Measurements from ENCODE around the gene BCL6. TPM values are rescaled to one million over a fixed set of nuclear protein-coding genes. Genes with fewer than 3 reads are reported as not detected.

Gene BCL6
- total RNA-seq, 1 donor from 2014 or later: 22.8 TPM

DNA sequence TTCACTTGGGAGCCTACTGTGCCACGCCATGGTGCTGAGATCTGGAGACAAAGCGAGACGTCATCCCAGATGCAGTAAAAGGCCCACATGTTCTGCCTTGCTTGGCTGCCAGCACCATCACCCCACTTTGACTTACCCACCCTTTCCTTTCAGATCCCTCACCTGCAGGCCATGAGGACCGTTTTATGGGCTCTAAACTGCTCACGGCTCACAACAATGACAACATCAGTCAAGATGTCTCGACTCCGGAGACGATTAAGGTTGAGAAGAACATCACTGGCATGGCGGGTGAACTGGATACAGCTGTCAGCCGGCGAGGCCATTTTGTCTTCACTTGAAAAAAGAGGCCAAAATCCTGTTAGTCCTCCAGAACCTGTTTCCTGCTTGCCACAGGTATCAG lies 11.9 kb downstream of the BCL6 start:
- Mint-ChIP-seq H3K4me1 (ENCODE audit: low read depth) (peaks cover 7% of the 10 kb centered on the region), H3K4me3 (ENCODE audit: low read depth) (no peak overlapping the region), H3K27ac (no peak overlapping the region), H3K27me3 (peaks cover 20% of the 10 kb centered on the region), H3K36me3 (ENCODE audit: insufficient read depth) (peaks cover 22% of the 10 kb centered on the region), H3K9me3 (ENCODE audit: low read depth) (no peaks in the 10 kb centered on the region)
- no peak for DNase-seq (ENCODE audit: low spot score, unreplicated experiment)
- TF ChIP-seq, protein P1, sequence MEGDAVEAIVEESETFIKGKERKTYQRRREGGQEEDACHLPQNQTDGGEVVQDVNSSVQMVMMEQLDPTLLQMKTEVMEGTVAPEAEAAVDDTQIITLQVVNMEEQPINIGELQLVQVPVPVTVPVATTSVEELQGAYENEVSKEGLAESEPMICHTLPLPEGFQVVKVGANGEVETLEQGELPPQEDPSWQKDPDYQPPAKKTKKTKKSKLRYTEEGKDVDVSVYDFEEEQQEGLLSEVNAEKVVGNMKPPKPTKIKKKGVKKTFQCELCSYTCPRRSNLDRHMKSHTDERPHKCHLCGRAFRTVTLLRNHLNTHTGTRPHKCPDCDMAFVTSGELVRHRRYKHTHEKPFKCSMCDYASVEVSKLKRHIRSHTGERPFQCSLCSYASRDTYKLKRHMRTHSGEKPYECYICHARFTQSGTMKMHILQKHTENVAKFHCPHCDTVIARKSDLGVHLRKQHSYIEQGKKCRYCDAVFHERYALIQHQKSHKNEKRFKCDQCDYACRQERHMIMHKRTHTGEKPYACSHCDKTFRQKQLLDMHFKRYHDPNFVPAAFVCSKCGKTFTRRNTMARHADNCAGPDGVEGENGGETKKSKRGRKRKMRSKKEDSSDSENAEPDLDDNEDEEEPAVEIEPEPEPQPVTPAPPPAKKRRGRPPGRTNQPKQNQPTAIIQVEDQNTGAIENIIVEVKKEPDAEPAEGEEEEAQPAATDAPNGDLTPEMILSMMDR (IDR thresholded peaks at IDR 0.05; ENCODE audit: unreplicated experiment): no peak

DNA sequence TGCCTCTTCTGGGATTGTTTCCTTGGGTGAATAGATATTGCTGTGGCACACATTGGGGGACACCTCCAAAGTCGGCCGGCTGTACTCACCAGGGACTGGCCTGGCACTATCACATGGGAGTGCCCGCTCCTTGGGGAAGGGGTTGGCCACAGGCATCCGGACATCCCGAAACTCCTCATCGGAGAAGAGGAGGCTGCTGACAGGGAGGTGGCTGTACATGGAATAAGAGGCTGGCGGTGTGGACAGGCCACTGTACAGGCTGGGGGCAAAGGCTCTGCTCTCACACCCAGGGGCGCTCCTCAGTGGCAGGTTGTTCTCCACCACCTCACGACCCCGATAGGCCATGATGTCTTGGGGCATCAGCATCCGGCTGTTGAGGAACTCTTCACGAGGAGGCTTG lies 15.7 kb downstream of the BCL6 start:
- no peaks in the 10 kb centered on the region for H3K9me3 Mint-ChIP-seq (ENCODE audit: low read depth)
- TF ChIP-seq, protein P1 (IDR thresholded peaks at IDR 0.05; ENCODE audit: unreplicated experiment): no peak
- H3K4me1 Mint-ChIP-seq (ENCODE audit: low read depth): peaks cover 3% of the 10 kb centered on the region
- no peak overlapping the region for H3K4me3 Mint-ChIP-seq (ENCODE audit: low read depth)
- no peak overlapping the region for H3K27ac Mint-ChIP-seq
- H3K36me3 Mint-ChIP-seq (ENCODE audit: insufficient read depth): peaks cover 38% of the 10 kb centered on the region
- no peak for DNase-seq (ENCODE audit: low spot score, unreplicated experiment)
- H3K27me3 Mint-ChIP-seq: no peaks in the 10 kb centered on the region

DNA sequence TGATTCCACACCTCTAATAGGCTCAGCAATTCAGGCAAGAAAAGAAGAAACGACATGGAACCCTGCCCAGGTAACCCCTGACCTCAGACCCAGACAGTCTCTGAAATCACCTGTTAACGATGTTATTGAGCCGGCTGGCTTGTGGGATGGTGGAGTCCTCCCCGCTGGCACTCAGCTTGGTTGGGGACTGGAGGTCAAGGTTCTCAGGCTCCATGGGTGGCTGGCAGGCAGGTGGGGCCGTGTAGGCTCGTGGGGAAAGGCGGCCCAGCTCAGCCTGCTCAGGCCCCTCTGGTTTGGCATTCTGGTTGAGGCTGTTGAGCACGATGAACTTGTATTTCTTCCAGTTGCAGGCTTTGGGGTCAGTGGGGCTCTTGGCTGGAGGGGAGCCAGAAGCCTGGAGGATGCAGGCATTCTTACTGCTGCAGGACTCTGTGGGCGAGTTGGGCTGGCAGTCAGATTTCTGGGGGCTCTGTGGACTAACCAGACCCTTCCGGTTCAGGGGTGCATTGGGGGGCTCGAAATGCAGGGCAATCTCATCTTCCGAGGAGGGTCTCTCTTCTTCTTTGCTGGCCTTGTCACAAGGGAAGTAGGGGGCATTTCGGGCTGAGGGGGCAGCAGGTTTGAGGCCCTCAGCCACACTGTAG lies 16.2 kb downstream of the BCL6 start:
- Mint-ChIP-seq H3K36me3 (ENCODE audit: insufficient read depth) (peaks cover 42% of the 10 kb centered on the region), H3K4me1 (ENCODE audit: low read depth) (peaks cover 3% of the 10 kb centered on the region), H3K27me3 (no peaks in the 10 kb centered on the region), H3K4me3 (ENCODE audit: low read depth) (no peak overlapping the region), H3K27ac (no peak overlapping the region), H3K9me3 (ENCODE audit: low read depth) (no peaks in the 10 kb centered on the region)
- no peak for DNase-seq (ENCODE audit: low spot score, unreplicated experiment)
- TF ChIP-seq, protein P1 (IDR thresholded peaks at IDR 0.05; ENCODE audit: unreplicated experiment): no peak

DNA sequence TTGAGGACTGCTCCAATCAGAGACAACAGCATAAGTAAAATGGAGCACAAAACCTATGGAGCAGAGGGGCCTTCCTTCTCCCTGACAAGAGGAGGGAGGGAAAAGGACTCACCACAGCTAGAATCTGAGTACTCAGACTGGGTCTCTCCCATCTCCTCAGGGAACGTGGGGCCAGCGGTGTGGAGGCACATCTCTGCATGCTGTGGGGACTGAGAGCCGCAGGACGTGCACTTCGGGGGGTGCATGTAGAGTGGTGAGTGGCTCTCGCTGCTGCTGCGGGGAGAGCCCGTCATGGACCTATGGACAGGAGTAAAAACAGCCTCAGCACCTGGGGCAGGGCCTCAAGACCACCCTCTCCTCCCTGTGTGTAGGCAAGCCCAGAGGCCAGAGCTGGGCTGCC lies 17.0 kb downstream of the BCL6 start:
- Mint-ChIP-seq H3K36me3 (ENCODE audit: insufficient read depth) (peaks cover 48% of the 10 kb centered on the region), H3K4me1 (ENCODE audit: low read depth) (peaks cover 3% of the 10 kb centered on the region), H3K9me3 (ENCODE audit: low read depth) (no peaks in the 10 kb centered on the region), H3K4me3 (ENCODE audit: low read depth) (no peak overlapping the region), H3K27ac (no peak overlapping the region), H3K27me3 (no peaks in the 10 kb centered on the region)
- DNase-seq (ENCODE audit: low spot score, unreplicated experiment): no peak
- TF ChIP-seq, protein P1 (IDR thresholded peaks at IDR 0.05; ENCODE audit: unreplicated experiment): no peak

DNA sequence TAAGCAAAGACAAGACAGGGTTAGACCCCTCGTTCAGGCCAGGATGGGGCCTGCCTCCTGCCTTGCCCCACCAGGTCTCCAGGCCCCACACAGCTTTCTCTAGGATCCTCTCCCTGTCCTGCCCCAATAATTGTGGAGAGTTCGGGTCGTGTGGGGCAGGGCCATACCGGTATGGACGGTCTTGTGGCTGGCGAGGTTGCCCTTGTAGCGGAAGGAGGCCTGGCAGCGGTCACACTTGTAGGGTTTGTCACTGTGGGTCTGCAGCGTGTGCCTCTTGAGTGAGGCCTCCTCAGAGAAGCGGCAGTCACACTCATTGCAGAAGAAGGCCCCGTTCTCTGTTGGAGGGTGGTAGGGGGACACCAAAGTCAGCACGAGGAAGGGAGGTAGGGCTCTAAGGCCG lies 18.7 kb downstream of the BCL6 start:
- Mint-ChIP-seq H3K4me3 (ENCODE audit: low read depth) (no peak overlapping the region), H3K9me3 (ENCODE audit: low read depth) (no peaks in the 10 kb centered on the region), H3K27ac (no peak overlapping the region), H3K36me3 (ENCODE audit: insufficient read depth) (peaks cover 50% of the 10 kb centered on the region), H3K4me1 (ENCODE audit: low read depth) (peaks cover 3% of the 10 kb centered on the region), H3K27me3 (peaks cover 2% of the 10 kb centered on the region)
- DNase-seq (ENCODE audit: low spot score, unreplicated experiment): no peak
- TF ChIP-seq, protein P1 (IDR thresholded peaks at IDR 0.05; ENCODE audit: unreplicated experiment): no peak

All from progenitor cell of endocrine pancreas (in vitro differentiated cells).